SK-N-MC (cell line): Measurements from ENCODE around the gene MEGF9.

Experiments used
- EZH2 ChIP-seq: fragments of 200-600 bp; sonication (generic); IDR thresholded peaks from one replicate; pipeline ENCODE4 v1.6.1; 2017; ENCODE audit warnings: antibody characterized with exemption
- FOXP2 ChIP-seq: optimal IDR thresholded peaks from 2 replicates; pipeline ENCODE3; 2011; ENCODE audit warnings: mild to moderate bottlenecking, moderate library complexity; ENCODE audit not compliant: insufficient read depth; ENCODE audit errors: extremely low read length, control extremely low read depth
- POLR2AphosphoS5 ChIP-seq: IDR thresholded peaks from 2 replicates; pipeline ENCODE4 v1.6.1; 2012; ENCODE audit warnings: mild to moderate bottlenecking, low read depth, low read length, borderline replicate concordance

GRCh38 chr9:120713257-120714087 lies 798 bp downstream of the MEGF9 start:
- TF ChIP-seq EZH2 (no peak), POLR2AphosphoS5 (no peak), FOXP2 (no peak)
